ENCODE results near the gene GCC1.

DNA sequence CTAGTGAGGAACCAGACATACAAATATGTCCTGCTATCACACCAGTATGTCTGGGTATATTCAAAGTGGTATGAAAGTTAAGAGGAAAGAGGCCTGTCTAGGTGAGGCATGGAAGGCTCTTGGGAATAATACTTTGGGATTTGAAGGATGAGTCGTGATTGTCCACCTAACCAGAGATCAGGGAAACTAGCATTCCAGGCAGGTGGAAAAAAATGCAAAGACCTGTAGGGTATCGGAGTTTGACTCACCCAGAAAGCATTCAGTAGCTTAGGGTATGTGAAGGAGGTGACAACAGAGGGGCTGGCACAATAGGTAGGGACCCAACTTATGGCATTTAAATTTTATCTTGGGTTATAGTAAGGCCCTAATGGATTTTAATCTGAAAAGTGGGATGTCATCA, 950 bp upstream of the GCC1 start:
- TF ChIP-seq, protein P1, sequence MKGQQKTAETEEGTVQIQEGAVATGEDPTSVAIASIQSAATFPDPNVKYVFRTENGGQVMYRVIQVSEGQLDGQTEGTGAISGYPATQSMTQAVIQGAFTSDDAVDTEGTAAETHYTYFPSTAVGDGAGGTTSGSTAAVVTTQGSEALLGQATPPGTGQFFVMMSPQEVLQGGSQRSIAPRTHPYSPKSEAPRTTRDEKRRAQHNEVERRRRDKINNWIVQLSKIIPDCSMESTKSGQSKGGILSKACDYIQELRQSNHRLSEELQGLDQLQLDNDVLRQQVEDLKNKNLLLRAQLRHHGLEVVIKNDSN (IDR thresholded peaks at IDR 0.05): no peak
- TF ChIP-seq, protein P2, sequence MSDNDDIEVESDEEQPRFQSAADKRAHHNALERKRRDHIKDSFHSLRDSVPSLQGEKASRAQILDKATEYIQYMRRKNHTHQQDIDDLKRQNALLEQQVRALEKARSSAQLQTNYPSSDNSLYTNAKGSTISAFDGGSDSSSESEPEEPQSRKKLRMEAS (IDR thresholded peaks at IDR 0.05): no peak
- no peak for TF ChIP-seq EP300 (IDR thresholded peaks at IDR 0.05; ENCODE audit: borderline replicate concordance)
- TF ChIP-seq EGR1 (IDR thresholded peaks at IDR 0.05): no peak
- TF ChIP-seq, protein P3, sequence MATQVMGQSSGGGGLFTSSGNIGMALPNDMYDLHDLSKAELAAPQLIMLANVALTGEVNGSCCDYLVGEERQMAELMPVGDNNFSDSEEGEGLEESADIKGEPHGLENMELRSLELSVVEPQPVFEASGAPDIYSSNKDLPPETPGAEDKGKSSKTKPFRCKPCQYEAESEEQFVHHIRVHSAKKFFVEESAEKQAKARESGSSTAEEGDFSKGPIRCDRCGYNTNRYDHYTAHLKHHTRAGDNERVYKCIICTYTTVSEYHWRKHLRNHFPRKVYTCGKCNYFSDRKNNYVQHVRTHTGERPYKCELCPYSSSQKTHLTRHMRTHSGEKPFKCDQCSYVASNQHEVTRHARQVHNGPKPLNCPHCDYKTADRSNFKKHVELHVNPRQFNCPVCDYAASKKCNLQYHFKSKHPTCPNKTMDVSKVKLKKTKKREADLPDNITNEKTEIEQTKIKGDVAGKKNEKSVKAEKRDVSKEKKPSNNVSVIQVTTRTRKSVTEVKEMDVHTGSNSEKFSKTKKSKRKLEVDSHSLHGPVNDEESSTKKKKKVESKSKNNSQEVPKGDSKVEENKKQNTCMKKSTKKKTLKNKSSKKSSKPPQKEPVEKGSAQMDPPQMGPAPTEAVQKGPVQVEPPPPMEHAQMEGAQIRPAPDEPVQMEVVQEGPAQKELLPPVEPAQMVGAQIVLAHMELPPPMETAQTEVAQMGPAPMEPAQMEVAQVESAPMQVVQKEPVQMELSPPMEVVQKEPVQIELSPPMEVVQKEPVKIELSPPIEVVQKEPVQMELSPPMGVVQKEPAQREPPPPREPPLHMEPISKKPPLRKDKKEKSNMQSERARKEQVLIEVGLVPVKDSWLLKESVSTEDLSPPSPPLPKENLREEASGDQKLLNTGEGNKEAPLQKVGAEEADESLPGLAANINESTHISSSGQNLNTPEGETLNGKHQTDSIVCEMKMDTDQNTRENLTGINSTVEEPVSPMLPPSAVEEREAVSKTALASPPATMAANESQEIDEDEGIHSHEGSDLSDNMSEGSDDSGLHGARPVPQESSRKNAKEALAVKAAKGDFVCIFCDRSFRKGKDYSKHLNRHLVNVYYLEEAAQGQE (IDR thresholded peaks at IDR 0.05; ENCODE audit: low read depth): no peak
- no peak for TF ChIP-seq RAD21 (IDR thresholded peaks at IDR 0.05; ENCODE audit: low read depth)
- TF ChIP-seq TAF1 (IDR thresholded peaks at IDR 0.05; ENCODE audit: low read depth): no peak
- TF ChIP-seq CREB1 (IDR thresholded peaks at IDR 0.05; ENCODE audit: low read depth): no peak
- no peak for TF ChIP-seq CEBPB (IDR thresholded peaks at IDR 0.05)
- TF ChIP-seq FOXM1 (IDR thresholded peaks at IDR 0.05; ENCODE audit: borderline replicate concordance, low read depth): no peak
- TF ChIP-seq TCF12 (IDR thresholded peaks at IDR 0.05; ENCODE audit: low read depth): no peak
- no peak for TF ChIP-seq NFIC (IDR thresholded peaks at IDR 0.05)
- TF ChIP-seq YY1 (IDR thresholded peaks at IDR 0.05; ENCODE audit: low read depth): no peak
- no peak for TF ChIP-seq TEAD4 (IDR thresholded peaks at IDR 0.05)
